Measurements from ENCODE around the gene APP.

GRCh38 chr21:26098772-26099397 is 71.7 kb downstream of the APP start:
- TF ChIP-seq EZH2phosphoT487 (conservative IDR thresholded peaks at IDR 0.05; ENCODE audit: low read length): no peak
- no peak for TF ChIP-seq CTCF (IDR thresholded peaks at IDR 0.05; ENCODE audit: insufficient read depth, low read length, poor library complexity, severe bottlenecking)
